A549 (cell line): ENCODE measurements around the gene B3GALNT2. TPM values are rescaled to one million over a fixed set of nuclear protein-coding genes. Genes with fewer than 3 reads are reported as not detected.
A peak's percentile ranks its signal among the peaks of the same experiment; 100 is the strongest.
"Not testable (repeated sequence)": the region's sequence is repeated elsewhere in the genome, so short reads cannot be mapped to it uniquely, and the experiment has no call there.

Experiments
- ATAC-seq, 2 experiments: fragments of 200-7000 bp in 1 of 2; fragments of >200 bp in 1 of 2; cut with Nextera tagmentation in 1 of 2; cut with Tn5 transposase in 1 of 2; 3 replicates each; pipeline versions ENCODE4 v1.8.0 to v1.9.1; 2018 to 2020; ENCODE audit warnings: mild to moderate bottlenecking in 1 of 2, moderate library complexity in 1 of 2
- CTCF ChIA-PET: fragments of 300-600 bp; sonication (Branson Sonifier 250); formaldehyde crosslinking; extraction: SDS; loops from one replicate; lab custom pipeline; 2021; ENCODE audit warnings: antibody characterized with exemption, inconsistent platforms; lab: Yijun Ruan, JAX
- POLR2A ChIA-PET: fragments of 350-600 bp; formaldehyde crosslinking; extraction: SDS; loops from one replicate; lab custom pipeline; 2021; ENCODE audit warnings: antibody characterized with exemption, inconsistent platforms; lab: Yijun Ruan, JAX
- DNase-seq, 2 experiments: peaks; one replicate each; pipeline versions ENCODE4 v3.0.0 to v3.0.0-alpha.2; 2011 to 2016; ENCODE audit warnings: low read depth in 1 of 2, low spot score in 1 of 2
- FAIRE-seq: peaks from 2 replicates; lab custom pipeline; 2011; peaks lifted over from hg19 to GRCh38; lab: Jason Lieb, UNC
- H3K27ac ChIP-seq, 2 experiments: fragments of >200 bp; sonication (Bioruptor Twin); formaldehyde crosslinking; 3 replicates each; pipeline ENCODE4 v1.5.1; 2016 to 2017
- H3K4me1 ChIP-seq: fragments of >200 bp; sonication (Bioruptor Twin); formaldehyde crosslinking; 3 replicates; pipeline ENCODE4 v1.6.1; 2016
- H3K4me2 ChIP-seq: fragments of >200 bp; sonication (Bioruptor Twin); formaldehyde crosslinking; 3 replicates; pipeline ENCODE4 v1.6.1; 2016
- H3K4me3 ChIP-seq: fragments of >200 bp; sonication (Bioruptor Twin); formaldehyde crosslinking; 3 replicates; pipeline ENCODE4 v1.5.1; 2016
- H3K9me3 ChIP-seq: fragments of >200 bp; sonication (Bioruptor Twin); formaldehyde crosslinking; 3 replicates; pipeline ENCODE4 v1.6.1; 2016
- CHD4 ChIP-seq: fragments of 200-600 bp; sonication (generic); IDR thresholded peaks from 2 replicates; pipeline ENCODE4 v1.6.1; 2016; ENCODE audit warnings: antibody characterized with exemption, mild to moderate bottlenecking, borderline replicate concordance
- ESRRA ChIP-seq: fragments of 150-350 bp; IDR thresholded peaks from 2 replicates; pipeline ENCODE4 v1.6.1; 2014; ENCODE audit warnings: mild to moderate bottlenecking, low read length, borderline replicate concordance
- FOSL2 ChIP-seq, 2 experiments: fragments of 450-650 bp in 1 of 2; fragments of >200 bp in 1 of 2; sonication (Bioruptor Twin) in 1 of 2; formaldehyde crosslinking; IDR thresholded peaks; 2 replicates each; pipeline versions ENCODE4 v1.5.0 to v1.6.1; 2016 to 2020; ENCODE audit warnings: mild to moderate bottlenecking in 1 of 2, moderate library complexity in 1 of 2
- KDM5A ChIP-seq: fragments of 200-600 bp; sonication (generic); IDR thresholded peaks from 2 replicates; pipeline ENCODE4 v1.6.1; 2016; ENCODE audit warnings: antibody characterized with exemption, mild to moderate bottlenecking
- PHF8 ChIP-seq: fragments of 200-600 bp; sonication (generic); IDR thresholded peaks from 2 replicates; pipeline ENCODE4 v1.6.1; 2016; ENCODE audit warnings: low read depth, mild to moderate bottlenecking, antibody characterized with exemption, moderate library complexity, borderline replicate concordance
- RAD21 ChIP-seq, 2 experiments: fragments of >200 bp in 1 of 2; sonication (Bioruptor Twin) in 1 of 2; formaldehyde crosslinking in 1 of 2; IDR thresholded peaks in 1 of 2; conservative IDR thresholded peaks in 1 of 2; 2 replicates in 1 of 2; 3 replicates in 1 of 2; pipeline ENCODE4 v1.6.1; 2012 to 2018; ENCODE audit warnings: inconsistent platforms in 1 of 2
- RCOR1 ChIP-seq: fragments of 150-350 bp; IDR thresholded peaks from 2 replicates; pipeline ENCODE4 v1.6.1; 2014; ENCODE audit warnings: antibody characterized with exemption, low read length, low read depth
- RFX5 ChIP-seq: fragments of 450-650 bp; IDR thresholded peaks from 2 replicates; pipeline ENCODE4 v1.7.1; 2014; ENCODE audit warnings: antibody characterized with exemption, mild to moderate bottlenecking, moderate library complexity
- SREBF2 ChIP-seq: fragments of 450-650 bp; IDR thresholded peaks from 2 replicates; pipeline ENCODE4 v1.6.1; 2014; ENCODE audit warnings: mild to moderate bottlenecking, moderate library complexity
- TFCP2L1 ChIP-seq: fragments of 250-450 bp; sonication (Bioruptor Pico); IDR thresholded peaks from 2 replicates; pipeline ENCODE4 v1.5.0; 2021; ENCODE audit warnings: mild to moderate bottlenecking
- TP53 ChIP-seq: fragments of 250-450 bp; sonication (Bioruptor Pico); IDR thresholded peaks from 2 replicates; pipeline ENCODE4 v1.5.0; 2021; ENCODE audit warnings: mild to moderate bottlenecking, moderate library complexity
- ZFP36 ChIP-seq: fragments of 450-650 bp; IDR thresholded peaks from 2 replicates; pipeline ENCODE4 v1.6.1; 2014; ENCODE audit warnings: borderline replicate concordance; ENCODE audit not compliant: partially characterized antibody
- ZNF302 ChIP-seq: fragments of 250-450 bp; sonication (Bioruptor Pico); IDR thresholded peaks from 2 replicates; pipeline ENCODE4 v1.9.0; 2021; ENCODE audit warnings: inconsistent platforms, mild to moderate bottlenecking, moderate library complexity
- WGBS: methylation state at CpG from one replicate; pipeline ENCODE4 v1.1.6; 2017; ENCODE audit errors: missing lambda C conversion rate; 5-methylcytosine and 5-hydroxymethylcytosine counted together
- polyA plus RNA-seq, 4 experiments: library from polyadenylated mRNA; depleted of rRNA in 3 of 4; stranded (reverse); fragments of >200 nt; fragmentation: RNase III in 1 of 4; extraction: RNeasy Plus Mini Kit Qiagen cat#74134 plus additional on column Dnase treatment in 1 of 4; gene quantifications; 2 replicates in 3 of 4; 3 replicates in 1 of 4; pipeline ENCODE4 v1.2.3, GENCODE V29; 2011 to 2017

B3GALNT2 gene
- polyA plus RNA-seq, 2 of the 4 experiments (the other 2 are of a cell fraction): 17.3 to 39.6 TPM

- H3K4me3 ChIP-seq: no peak overlapping the region
- no peak overlapping the region for H3K27ac ChIP-seq
- H3K9me3 ChIP-seq: no peaks in the 10 kb centered on the region
- POLR2A ChIA-PET: no interaction called here
- H3K4me1 ChIP-seq: no peaks in the 10 kb centered on the region
- FAIRE-seq (no peak), DNase-seq (no peak), ATAC-seq (no peak)
- CTCF ChIA-PET: no interaction called here
- H3K4me2 ChIP-seq: no peak overlapping the region
- WGBS: 74% methylated on average over 13 of the region's 13 CpGs
- no peak for TF ChIP-seq ZFP36
- TF ChIP-seq CHD4: no peak
- TF ChIP-seq RCOR1: no peak
Measured at GRCh38 chr1:235549351-235550139, 45.3 kb upstream of the B3GALNT2 start.

GRCh38 chr1:235546369-235547155 lies 42.3 kb upstream of the B3GALNT2 start:
- POLR2A ChIA-PET, H3K27ac ChIP-seq, DNase-seq, FAIRE-seq, H3K4me1 ChIP-seq, H3K9me3 ChIP-seq, H3K4me3 ChIP-seq, H3K4me2 ChIP-seq, ATAC-seq: not testable (repeated sequence)
- CTCF ChIA-PET: interaction anchor here (0.7 to 1.2 kb wide), 2 partner anchors 33 to 425 kb away, joined by 3 read pairs; no protein-coding TSS in a partner anchor
- WGBS: 78% methylated on average over 9 of the region's 10 CpGs

GRCh38 chr1:235545292-235545930 lies 41.2 kb upstream of the B3GALNT2 start:
- Histone ChIP-seq H3K4me3 (no peak overlapping the region), H3K4me2 (no peak overlapping the region), H3K4me1 (no peaks in the 10 kb centered on the region), H3K9me3 (no peaks in the 10 kb centered on the region), H3K27ac (no peak overlapping the region)
- ChIA-PET POLR2A (no interaction called here), CTCF (interaction anchor here (0.6 to 1.1 kb wide), 3 partner anchors 12 to 115 kb away, joined by 3 to 4 read pairs (median 4); no protein-coding TSS in a partner anchor)
- 79% methylated on average over 9 of the region's 9 CpGs for WGBS
- FAIRE-seq: no peak
- no peak for ATAC-seq
- TF ChIP-seq PHF8: no peak
- no peak for TF ChIP-seq KDM5A
- no peak for TF ChIP-seq TFCP2L1 (CRISPR knock-in tag)
- no peak for DNase-seq

- H3K27ac ChIP-seq, H3K9me3 ChIP-seq, H3K4me3 ChIP-seq, H3K4me1 ChIP-seq, H3K4me2 ChIP-seq, ATAC-seq, DNase-seq, FAIRE-seq, POLR2A ChIA-PET: not testable (repeated sequence)
- 48% methylated on average over 7 of the region's 7 CpGs for WGBS
- CTCF ChIA-PET: interaction anchor here (0.6 to 1.3 kb wide), 2 partner anchors 13 to 15 kb away, joined by 3 to 4 read pairs; no protein-coding TSS in a partner anchor
Measured at GRCh38 chr1:235542845-235543244, 38.6 kb upstream of the B3GALNT2 start.

- H3K27ac ChIP-seq: no peak overlapping the region
- H3K4me3 ChIP-seq: no peak overlapping the region
- POLR2A ChIA-PET: no interaction called here
- peak in 1 of 2 experiments; percentile 24; a peak in 1 of 6 replicates for ATAC-seq
- no peak overlapping the region for H3K4me2 ChIP-seq
- FAIRE-seq: no peak
- H3K4me1 ChIP-seq: peaks cover 8% of the 10 kb centered on the region; the same call in 2 of the 3 replicates
- 86% methylated on average over 8 of the region's 8 CpGs for WGBS
- TF ChIP-seq RAD21 (conservative IDR thresholded peaks at IDR 0.05 in 1 of 2, IDR thresholded peaks at IDR 0.05 in 1 of 2): no peak
- no peak for TF ChIP-seq CHD4
- TF ChIP-seq SREBF2: no peak
- no peak for TF ChIP-seq ZNF302 (CRISPR knock-in tag)
- no peak for TF ChIP-seq ESRRA
- no peak for TF ChIP-seq FOSL2 (IDR thresholded peaks at IDR 0.05)
- TF ChIP-seq FOSL2 (CRISPR knock-in tag; IDR thresholded peaks at IDR 0.05): no peak
- TF ChIP-seq RFX5: no peak
- TF ChIP-seq TP53: no peak
- H3K9me3 ChIP-seq: no peaks in the 10 kb centered on the region
- no peak for DNase-seq
- CTCF ChIA-PET: interaction anchor here (1.0 to 1.6 kb wide), 2 partner anchors 12 to 249 kb away, joined by 4 read pairs; no protein-coding TSS in a partner anchor
Measured at GRCh38 chr1:235533476-235534168, 29.4 kb upstream of the B3GALNT2 start.
